Right hindlimb (tissue), 1 donor: ENCODE measurements around the gene WNT1.

ENCODE experiments used
- DNase-seq: peaks from one replicate; pipeline ENCODE4 v3.0.0-alpha.2; 2018

Gene WNT1

DNA sequence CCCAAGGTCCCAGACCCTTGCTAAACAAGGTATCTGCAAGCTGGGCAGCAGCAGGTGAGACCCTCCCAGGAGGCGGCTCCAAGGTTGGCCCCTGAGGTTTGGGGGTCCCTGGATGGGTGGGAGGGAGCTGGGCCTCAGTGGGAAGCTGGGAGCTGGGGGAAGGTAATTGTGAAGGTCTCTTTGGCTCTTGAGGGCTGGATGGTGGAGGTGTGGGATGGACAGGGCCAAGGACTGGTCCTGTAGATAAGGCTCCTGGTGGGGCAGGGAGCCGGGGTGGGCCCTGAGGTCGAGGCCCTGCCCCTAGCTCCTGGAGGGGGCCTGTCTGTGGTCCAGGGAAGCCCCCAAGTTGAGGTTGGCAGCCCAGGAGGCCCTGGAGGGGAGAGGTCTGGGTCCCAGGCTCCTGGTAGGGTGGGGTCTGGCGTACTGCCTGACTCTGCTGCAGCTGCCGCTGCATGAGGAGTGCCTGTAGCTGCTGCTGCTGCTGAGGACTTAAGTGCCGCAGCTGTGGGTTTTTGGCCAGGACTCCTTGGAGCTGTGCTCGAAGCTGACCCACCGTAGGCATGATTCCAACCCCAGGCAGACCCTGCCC, 53.5 kb downstream of the WNT1 start:
- peak; percentile 71 for DNase-seq
